Lung (tissue), 16 donors: ENCODE measurements around the gene POF1B. TPM values are rescaled to one million over a fixed set of nuclear protein-coding genes. Genes with fewer than 3 reads are reported as not detected.
A peak's percentile ranks its signal among the peaks of the same experiment; 100 is the strongest.

Source experiments
- ATAC-seq: fragments of 200-7000 bp; cut with Tn5 transposase; one replicate; pipeline ENCODE4 v1.9.1; 2020; ENCODE audit warnings: moderate number of reproducible peaks; ENCODE audit not compliant: insufficient read depth, low FRiP score
- DNase-seq, 3 donors: peaks; one replicate each; pipeline ENCODE4 v3.0.0-alpha.2; 2013 to 2017
- H3K27ac ChIP-seq, 2 donors: one replicate each; pipeline ENCODE4 v1.5.1; 2013; ENCODE audit warnings: mild to moderate bottlenecking in 2 of 2, moderate library complexity in 2 of 2, control low read depth in 1 of 2, inconsistent platforms in 1 of 2, low read depth in 1 of 2, low read length in 1 of 2
- H3K27me3 ChIP-seq, 3 donors: one replicate each; pipeline ENCODE4 v1.5.1; 2013; ENCODE audit warnings: low read length in 2 of 3; ENCODE audit not compliant: control insufficient read depth in 3 of 3, insufficient read depth in 3 of 3
- H3K36me3 ChIP-seq, 4 donors: one replicate each; pipeline ENCODE4 v1.5.1; 2013; ENCODE audit warnings: low read length in 4 of 4, mild to moderate bottlenecking in 1 of 4, moderate library complexity in 1 of 4; ENCODE audit not compliant: control insufficient read depth in 4 of 4, insufficient read depth in 4 of 4
- H3K4me1 ChIP-seq, 5 donors: one replicate each; pipeline ENCODE4 v1.5.1; 2013; ENCODE audit warnings: low read length in 5 of 5, mild to moderate bottlenecking in 2 of 5, moderate library complexity in 1 of 5; ENCODE audit not compliant: control insufficient read depth in 5 of 5, insufficient read depth in 5 of 5
- H3K4me3 ChIP-seq: one replicate; pipeline ENCODE4 v1.5.1; 2013; ENCODE audit warnings: mild to moderate bottlenecking, control low read depth, moderate library complexity
- H3K9ac ChIP-seq, 2 donors: one replicate each; pipeline ENCODE4 v1.5.1; 2013; ENCODE audit warnings: low read length in 2 of 2, control low read depth in 1 of 2; ENCODE audit not compliant: insufficient read depth in 1 of 2
- H3K9me3 ChIP-seq, 4 donors: one replicate each; pipeline ENCODE4 v1.5.1; 2013; ENCODE audit warnings: low read length in 3 of 4, mild to moderate bottlenecking in 1 of 4, moderate library complexity in 1 of 4; ENCODE audit not compliant: control insufficient read depth in 4 of 4, insufficient read depth in 3 of 4
- WGBS, 2 donors: extraction: QIAGEN DNeasy Blood & Tissue Kit; methylation state at CpG; one replicate each; pipeline ENCODE4 v1.1.7; 2013; 5-methylcytosine and 5-hydroxymethylcytosine counted together
- long read RNA-seq, 5 donors: transcript quantifications; one replicate each; lab custom pipeline, GENCODE V29; 2026
- polyA plus RNA-seq, 2 donors: library from polyadenylated mRNA; stranded (reverse); fragments of 200-250 nt; gene quantifications; one replicate each; pipeline ENCODE4 v1.2.1, GENCODE V29; 2013
- total RNA-seq, 2 donors: library from RNA; depleted of rRNA in 1 of 2; stranded (reverse); fragments of >200 nt in 1 of 2; gene quantifications; one replicate each; pipeline ENCODE4 v1.2.1, GENCODE V29; 2014 to 2021
- TF ChIP-seq, protein P1 (sequence below): IDR thresholded peaks from 2 replicates; pipeline ENCODE4 v1.5.1; 2012; ENCODE audit warnings: mild to moderate bottlenecking; ENCODE audit errors: control extremely low read depth, extremely low read depth
- donor health status: control.
- donor health status: control.
- donor health status: Bipolar disorder and iron deficiency.
- donor health status: healthy.
- donor health status: DM: yes; HTN: yes; CAD: no.

POF1B gene
- total RNA-seq (1 to 10 TPM; 1.6 TPM), polyA plus RNA-seq (under 1 TPM; 0.47 to 0.65 TPM)
- long read RNA-seq, donor 1, result 0 reads
- long read RNA-seq, donor 2, result 0 reads
- long read RNA-seq, donor 3, result 0 reads
- long read RNA-seq, donor 4, result 0 reads
- long read RNA-seq, donor 5, partial matches to known transcripts, result 0 of 1 reads
- long read RNA-seq, donor 5, other reads (novel, unspliced or antisense), result 0 of 1 reads

GRCh38 chrX:85379174-85379907 lies at the start of gene POF1B:
Gene POF1B (minus strand): TSS chrX:85379665. CDS start chrX:85379454, 211 bp downstream.
- DNase-seq (peak in 1 of 3 donors; percentile 1), ATAC-seq (no peak)
- no peak within 1 kb of the TSS for H3K9ac ChIP-seq
- H3K27ac ChIP-seq, result no peak within 1 kb of the TSS
- no peaks in the 10 kb centered on the region for H3K36me3 ChIP-seq
- no peaks in the 10 kb centered on the region for H3K27me3 ChIP-seq
- no peaks in the 10 kb centered on the region for H3K4me1 ChIP-seq
- WGBS, 2 donors, result 54 to 76% methylated on average over 12 of the region's 12 CpGs
- TF ChIP-seq, protein P1, sequence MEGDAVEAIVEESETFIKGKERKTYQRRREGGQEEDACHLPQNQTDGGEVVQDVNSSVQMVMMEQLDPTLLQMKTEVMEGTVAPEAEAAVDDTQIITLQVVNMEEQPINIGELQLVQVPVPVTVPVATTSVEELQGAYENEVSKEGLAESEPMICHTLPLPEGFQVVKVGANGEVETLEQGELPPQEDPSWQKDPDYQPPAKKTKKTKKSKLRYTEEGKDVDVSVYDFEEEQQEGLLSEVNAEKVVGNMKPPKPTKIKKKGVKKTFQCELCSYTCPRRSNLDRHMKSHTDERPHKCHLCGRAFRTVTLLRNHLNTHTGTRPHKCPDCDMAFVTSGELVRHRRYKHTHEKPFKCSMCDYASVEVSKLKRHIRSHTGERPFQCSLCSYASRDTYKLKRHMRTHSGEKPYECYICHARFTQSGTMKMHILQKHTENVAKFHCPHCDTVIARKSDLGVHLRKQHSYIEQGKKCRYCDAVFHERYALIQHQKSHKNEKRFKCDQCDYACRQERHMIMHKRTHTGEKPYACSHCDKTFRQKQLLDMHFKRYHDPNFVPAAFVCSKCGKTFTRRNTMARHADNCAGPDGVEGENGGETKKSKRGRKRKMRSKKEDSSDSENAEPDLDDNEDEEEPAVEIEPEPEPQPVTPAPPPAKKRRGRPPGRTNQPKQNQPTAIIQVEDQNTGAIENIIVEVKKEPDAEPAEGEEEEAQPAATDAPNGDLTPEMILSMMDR, result no peak
- peaks cover 0 to 1% (median 0%) of the 10 kb centered on the region in 4 donors for H3K9me3 ChIP-seq
- no peak within 1 kb of the TSS for H3K4me3 ChIP-seq

DNA sequence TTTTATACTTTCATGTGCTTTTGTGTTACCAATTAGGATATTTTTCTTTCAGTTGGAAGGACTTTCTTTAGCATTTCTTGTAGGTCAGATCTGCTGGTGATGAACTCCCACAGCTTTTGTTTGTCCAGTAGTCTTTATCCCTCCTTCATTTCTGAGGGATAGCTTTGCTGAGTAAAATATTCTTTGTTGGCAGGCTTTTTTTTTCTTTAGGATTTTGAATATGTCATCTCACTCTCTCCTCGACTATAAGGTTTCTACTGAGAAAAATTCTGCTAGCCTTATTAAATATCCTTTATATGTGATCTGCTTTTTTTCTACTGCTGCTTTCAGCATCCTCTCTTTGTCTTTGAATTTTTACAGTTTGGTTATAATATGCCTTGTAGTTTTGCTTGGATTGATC lies 49.6 kb upstream of the POF1B start:
- Histone ChIP-seq H3K9ac (no peak overlapping the region), H3K4me1 (no peaks in the 10 kb centered on the region), H3K27ac (no peak overlapping the region), H3K27me3 (peaks cover 0 to 3% (median 0%) of the 10 kb centered on the region in 3 donors), H3K9me3 (peaks cover 0 to 7% (median 0%) of the 10 kb centered on the region in 4 donors), H3K4me3 (no peak overlapping the region), H3K36me3 (no peaks in the 10 kb centered on the region)
- ATAC-seq, result no peak
- 74 to 93% methylated on average over 1 of the region's 1 CpG for WGBS, 2 donors
- no peak for DNase-seq
- TF ChIP-seq, protein P1, result no peak

DNA sequence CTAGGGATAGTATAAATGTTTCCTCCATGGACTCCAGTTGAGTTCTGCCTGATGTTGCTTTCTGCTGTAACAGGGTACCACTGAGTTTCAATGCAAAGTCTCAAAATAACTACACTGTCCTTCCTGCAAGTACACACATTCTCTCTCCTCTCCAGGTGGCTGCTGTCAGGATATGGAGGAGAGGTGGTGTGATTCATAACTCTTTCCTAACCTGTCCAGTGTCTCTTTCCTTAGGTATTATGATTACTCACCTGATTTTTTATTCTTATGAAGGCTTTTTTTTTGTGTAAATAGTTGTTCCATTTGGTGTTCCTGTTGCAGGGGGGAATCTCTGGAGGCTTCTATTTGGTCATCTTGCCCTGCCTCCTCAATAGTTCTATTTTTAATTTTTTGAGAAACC lies 39.8 kb upstream of the POF1B start:
- Histone ChIP-seq H3K9me3 (peaks cover 0 to 5% (median 1%) of the 10 kb centered on the region in 4 donors), H3K27me3 (no peaks in the 10 kb centered on the region), H3K27ac (no peak overlapping the region), H3K9ac (no peak overlapping the region), H3K36me3 (no peaks in the 10 kb centered on the region), H3K4me3 (no peak overlapping the region), H3K4me1 (no peaks in the 10 kb centered on the region)
- TF ChIP-seq, protein P1, result no peak
- ATAC-seq, result no peak
- DNase-seq, result no peak
